Right atrium auricular region (tissue), 2 donors: ENCODE measurements around the gene CMKLR1. TPM values are rescaled to one million over a fixed set of nuclear protein-coding genes. Genes with fewer than 3 reads are reported as not detected.

Experiments used
- DNase-seq: peaks from one replicate; pipeline ENCODE4 v3.0.0-alpha.2; 2019; ENCODE audit warnings: low spot score
- H3K27ac ChIP-seq, 2 donors: fragments of 200-600 bp; sonication (generic); 1 replicate in 1 of 2; 2 replicates in 1 of 2; pipeline ENCODE4 v1.5.1; 2016 to 2019
- H3K27me3 ChIP-seq, 2 donors: fragments of 200-600 bp; sonication (generic); one replicate each; pipeline versions ENCODE4 v1.5.1 to v1.6.0; 2017 to 2019
- H3K36me3 ChIP-seq: fragments of 200-600 bp; sonication (generic); one replicate; pipeline ENCODE4 v1.5.1; 2016
- H3K4me1 ChIP-seq, 2 donors: fragments of 200-600 bp; sonication (generic); one replicate each; pipeline versions ENCODE4 v1.5.1 to v1.6.0; 2017 to 2019
- H3K4me3 ChIP-seq, 2 donors: fragments of 200-600 bp; sonication (generic); 1 replicate in 1 of 2; 2 replicates in 1 of 2; pipeline ENCODE4 v1.5.1; 2017 to 2019; ENCODE audit warnings: mild to moderate bottlenecking in 1 of 2, moderate library complexity in 1 of 2
- H3K9me3 ChIP-seq, 2 donors: fragments of 200-600 bp; sonication (generic); one replicate each; pipeline ENCODE4 v1.5.1; 2019
- total RNA-seq, 2 donors: library from RNA; depleted of rRNA; stranded (reverse); fragments of >200 nt; gene quantifications; one replicate each; pipeline ENCODE4 v1.1.0, GENCODE V29; 2016
- TF ChIP-seq, protein P1 (sequence below), 2 donors: fragments of 200-600 bp; sonication (generic); IDR thresholded peaks; one replicate each; pipeline ENCODE4 v1.5.1; 2019; ENCODE audit warnings: antibody characterized with exemption in 2 of 2

Gene CMKLR1
- total RNA-seq, 2 donors from 2014 or later, result 6.2 to 11.0 TPM

DNA sequence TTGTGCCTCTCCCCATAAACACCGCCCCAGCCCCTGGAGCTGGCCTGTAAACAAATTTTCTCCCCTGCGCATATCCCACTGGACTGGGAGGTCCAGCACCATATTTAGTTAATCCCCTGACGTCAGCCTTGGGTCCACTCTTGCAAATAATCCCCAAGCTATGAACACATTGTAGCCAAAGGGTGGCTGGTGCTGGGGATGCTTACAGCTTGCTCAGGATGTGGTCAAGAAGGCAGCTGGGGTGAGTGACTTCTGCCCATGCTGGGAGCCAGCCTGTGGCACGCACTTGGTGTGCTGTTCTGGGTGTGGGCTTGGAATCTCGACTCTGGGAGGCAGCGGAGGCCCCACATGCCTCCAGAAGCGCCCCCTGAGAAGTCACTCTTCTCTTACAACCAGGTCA lies 32.1 kb downstream of the CMKLR1 start:
- Histone ChIP-seq H3K9me3 (no peaks in the 10 kb centered on the region), H3K4me3 (no peak overlapping the region), H3K36me3 (no peaks in the 10 kb centered on the region), H3K27ac (peak overlapping the region; percentile 22 to 86), H3K4me1 (peaks cover 0 to 78% of the 10 kb centered on the region in 2 donors), H3K27me3 (no peaks in the 10 kb centered on the region)
- DNase-seq, result no peak
- TF ChIP-seq, protein P1, sequence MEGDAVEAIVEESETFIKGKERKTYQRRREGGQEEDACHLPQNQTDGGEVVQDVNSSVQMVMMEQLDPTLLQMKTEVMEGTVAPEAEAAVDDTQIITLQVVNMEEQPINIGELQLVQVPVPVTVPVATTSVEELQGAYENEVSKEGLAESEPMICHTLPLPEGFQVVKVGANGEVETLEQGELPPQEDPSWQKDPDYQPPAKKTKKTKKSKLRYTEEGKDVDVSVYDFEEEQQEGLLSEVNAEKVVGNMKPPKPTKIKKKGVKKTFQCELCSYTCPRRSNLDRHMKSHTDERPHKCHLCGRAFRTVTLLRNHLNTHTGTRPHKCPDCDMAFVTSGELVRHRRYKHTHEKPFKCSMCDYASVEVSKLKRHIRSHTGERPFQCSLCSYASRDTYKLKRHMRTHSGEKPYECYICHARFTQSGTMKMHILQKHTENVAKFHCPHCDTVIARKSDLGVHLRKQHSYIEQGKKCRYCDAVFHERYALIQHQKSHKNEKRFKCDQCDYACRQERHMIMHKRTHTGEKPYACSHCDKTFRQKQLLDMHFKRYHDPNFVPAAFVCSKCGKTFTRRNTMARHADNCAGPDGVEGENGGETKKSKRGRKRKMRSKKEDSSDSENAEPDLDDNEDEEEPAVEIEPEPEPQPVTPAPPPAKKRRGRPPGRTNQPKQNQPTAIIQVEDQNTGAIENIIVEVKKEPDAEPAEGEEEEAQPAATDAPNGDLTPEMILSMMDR (IDR thresholded peaks at IDR 0.05), result no peak

DNA sequence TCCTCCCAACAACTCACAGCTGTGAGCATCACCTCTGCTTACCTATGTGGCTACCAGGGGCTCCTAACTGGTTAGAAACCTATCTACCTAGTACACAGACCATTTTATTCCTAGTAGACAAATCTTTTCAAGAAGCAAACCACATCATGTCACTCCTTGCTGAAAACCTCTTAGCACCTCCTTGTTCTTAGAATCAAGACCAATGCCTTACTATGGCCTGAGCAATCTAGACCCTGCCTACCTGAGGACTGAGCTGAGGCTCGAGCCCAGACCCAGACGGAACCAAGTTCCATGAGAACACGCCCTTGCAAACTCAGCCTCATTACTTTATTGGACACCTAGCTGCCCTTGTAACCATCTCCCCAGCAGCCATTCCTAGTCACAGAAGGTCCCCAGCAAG lies 32.6 kb downstream of the CMKLR1 start:
- Histone ChIP-seq H3K4me3 (no peak overlapping the region), H3K27ac (peak overlapping the region; percentile 84 to 86), H3K9me3 (no peaks in the 10 kb centered on the region), H3K27me3 (no peaks in the 10 kb centered on the region), H3K36me3 (no peaks in the 10 kb centered on the region), H3K4me1 (peaks cover 0 to 77% of the 10 kb centered on the region in 2 donors)
- DNase-seq, result no peak
- TF ChIP-seq, protein P1 (IDR thresholded peaks at IDR 0.05), result no peak

GRCh38 chr12:108305991-108306501 lies 33.1 kb downstream of the CMKLR1 start:
- no peaks in the 10 kb centered on the region for H3K27me3 ChIP-seq
- H3K4me3 ChIP-seq, result peak overlapping the region in 1 of 2 donors; percentile 28
- DNase-seq, result no peak
- H3K4me1 ChIP-seq, result peaks cover 0 to 77% of the 10 kb centered on the region in 2 donors
- TF ChIP-seq, protein P1 (IDR thresholded peaks at IDR 0.05), result no peak
- H3K9me3 ChIP-seq, result no peaks in the 10 kb centered on the region
- H3K27ac ChIP-seq, result peak overlapping the region; percentile 84 to 86
- H3K36me3 ChIP-seq, result no peaks in the 10 kb centered on the region

DNA sequence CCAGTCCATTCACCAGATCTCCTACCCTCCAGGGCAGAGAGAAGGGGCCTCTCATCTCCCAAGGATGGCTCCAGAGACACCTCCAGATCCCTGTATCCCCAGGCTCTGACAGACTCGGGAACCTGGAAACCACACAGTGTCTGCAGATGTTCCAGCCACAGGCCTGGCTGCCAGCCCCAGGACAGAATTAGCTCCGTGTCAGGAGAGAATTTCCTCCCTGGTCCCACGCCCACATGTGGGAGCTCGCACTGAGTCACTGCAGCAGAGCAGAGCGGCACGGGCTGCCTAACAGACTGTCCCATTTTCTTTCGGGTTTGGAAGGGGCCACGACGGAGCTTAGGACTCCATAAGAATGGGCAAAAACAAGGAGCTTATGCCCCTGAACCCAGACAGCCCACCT lies 33.6 kb downstream of the CMKLR1 start:
- TF ChIP-seq, protein P1 (IDR thresholded peaks at IDR 0.05), result no peak
- H3K27ac ChIP-seq, result peak overlapping the region; percentile 84 to 86
- H3K4me3 ChIP-seq, result peak overlapping the region in 1 of 2 donors; percentile 28
- no peaks in the 10 kb centered on the region for H3K36me3 ChIP-seq
- DNase-seq, result peak; percentile 95
- no peaks in the 10 kb centered on the region for H3K9me3 ChIP-seq
- no peaks in the 10 kb centered on the region for H3K27me3 ChIP-seq
- peaks cover 0 to 77% of the 10 kb centered on the region in 2 donors for H3K4me1 ChIP-seq

- peak overlapping the region; percentile 84 to 86 for H3K27ac ChIP-seq
- TF ChIP-seq, protein P1 (IDR thresholded peaks at IDR 0.05), result no peak
- DNase-seq, result no peak
- H3K27me3 ChIP-seq, result no peaks in the 10 kb centered on the region
- no peaks in the 10 kb centered on the region for H3K36me3 ChIP-seq
- no peaks in the 10 kb centered on the region for H3K9me3 ChIP-seq
- H3K4me3 ChIP-seq, result no peak overlapping the region
- H3K4me1 ChIP-seq, result peaks cover 0 to 77% of the 10 kb centered on the region in 2 donors
Observed at GRCh38 chr12:108304633-108305032, 34.5 kb downstream of the CMKLR1 start.

GRCh38 chr12:108303703-108304102 lies 35.4 kb downstream of the CMKLR1 start:
- Histone ChIP-seq H3K36me3 (no peaks in the 10 kb centered on the region), H3K27me3 (no peaks in the 10 kb centered on the region), H3K9me3 (no peaks in the 10 kb centered on the region), H3K4me3 (no peak overlapping the region), H3K27ac (peak overlapping the region; percentile 84 to 86), H3K4me1 (peaks cover 0 to 70% of the 10 kb centered on the region in 2 donors)
- TF ChIP-seq, protein P1 (IDR thresholded peaks at IDR 0.05), result no peak
- DNase-seq, result no peak
